ENCODE data around the gene ANO6. TPM values are rescaled to one million over a fixed set of nuclear protein-coding genes. Genes with fewer than 3 reads are reported as not detected.

The ANO6 gene
- polyA plus RNA-seq, 2 donors = 2.6 to 6.9 TPM

DNA sequence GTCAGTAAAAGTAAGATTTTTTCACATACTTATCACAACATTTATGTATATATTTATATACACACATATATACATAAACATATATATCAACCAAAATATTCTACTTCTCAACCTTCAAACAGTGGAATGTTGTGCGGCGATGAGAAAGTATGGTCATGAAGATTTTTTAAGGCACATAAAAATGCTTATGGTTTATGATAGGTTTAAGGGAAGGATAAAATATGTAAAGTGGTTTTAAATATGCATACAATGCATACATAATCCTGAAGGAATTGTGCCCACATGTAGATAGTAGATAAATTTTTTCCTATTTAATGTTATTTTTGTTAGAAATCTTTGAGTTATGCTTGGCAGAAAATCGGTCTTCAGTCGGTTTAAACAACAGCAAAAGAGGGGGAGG, 182.7 kb downstream of the ANO6 start:
- Histone ChIP-seq H3K9me3 (ENCODE audit: control insufficient read depth in 2 of 2, insufficient read depth in 1 of 2, low read depth in 1 of 2, low read length in 1 of 2) (no peaks in the 10 kb centered on the region), H3K4me3 (ENCODE audit: low read depth in 1 of 2, low read length in 2 of 2) (no peak overlapping the region), H3K27me3 (ENCODE audit: control insufficient read depth in 1 of 2, insufficient read depth in 2 of 2, low read length in 2 of 2) (no peaks in the 10 kb centered on the region), H3K27ac (ENCODE audit: low read depth in 2 of 2, low read length in 1 of 2) (no peak overlapping the region), H3K36me3 (ENCODE audit: control insufficient read depth in 2 of 2, insufficient read depth in 2 of 2, low read length in 1 of 2) (peaks cover 0 to 2% of the 10 kb centered on the region in 2 donors), H3K4me1 (ENCODE audit: control insufficient read depth in 2 of 2, insufficient read depth in 2 of 2, low read length in 1 of 2) (no peaks in the 10 kb centered on the region)
- WGBS, 2 donors = 80 to 96% methylated on average over 4 of the region's 4 CpGs

DNA sequence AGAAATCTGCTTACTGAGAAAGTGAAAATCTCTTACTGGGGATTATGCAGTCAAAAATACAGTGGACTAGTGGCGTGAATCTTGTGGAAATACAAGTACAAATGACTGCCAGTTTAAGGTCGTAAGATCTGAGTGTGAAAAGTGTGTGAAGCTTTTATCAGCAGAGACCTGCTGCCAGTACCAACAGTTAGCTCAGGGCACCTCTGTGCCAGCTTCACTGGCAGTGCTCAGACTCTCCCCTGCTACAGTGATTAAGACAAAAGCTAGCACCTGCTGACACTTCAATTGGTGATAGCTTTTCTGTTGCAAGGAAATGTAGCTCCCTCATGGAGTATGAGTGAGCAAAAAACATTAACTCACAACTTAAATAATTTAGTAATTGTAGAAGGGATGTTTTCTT, 185.1 kb downstream of the ANO6 start:
- H3K4me1 ChIP-seq (ENCODE audit: control insufficient read depth in 2 of 2, insufficient read depth in 2 of 2, low read length in 1 of 2) = no peaks in the 10 kb centered on the region
- WGBS, 2 donors = 69 to 84% methylated on average over 2 of the region's 2 CpGs
- H3K4me3 ChIP-seq (ENCODE audit: low read depth in 1 of 2, low read length in 2 of 2) = no peak overlapping the region
- no peaks in the 10 kb centered on the region for H3K9me3 ChIP-seq (ENCODE audit: control insufficient read depth in 2 of 2, insufficient read depth in 1 of 2, low read depth in 1 of 2, low read length in 1 of 2)
- H3K27ac ChIP-seq (ENCODE audit: low read depth in 2 of 2, low read length in 1 of 2) = no peak overlapping the region
- H3K27me3 ChIP-seq (ENCODE audit: control insufficient read depth in 1 of 2, insufficient read depth in 2 of 2, low read length in 2 of 2) = no peaks in the 10 kb centered on the region
- peaks cover 0 to 2% of the 10 kb centered on the region in 2 donors for H3K36me3 ChIP-seq (ENCODE audit: control insufficient read depth in 2 of 2, insufficient read depth in 2 of 2, low read length in 1 of 2)

DNA sequence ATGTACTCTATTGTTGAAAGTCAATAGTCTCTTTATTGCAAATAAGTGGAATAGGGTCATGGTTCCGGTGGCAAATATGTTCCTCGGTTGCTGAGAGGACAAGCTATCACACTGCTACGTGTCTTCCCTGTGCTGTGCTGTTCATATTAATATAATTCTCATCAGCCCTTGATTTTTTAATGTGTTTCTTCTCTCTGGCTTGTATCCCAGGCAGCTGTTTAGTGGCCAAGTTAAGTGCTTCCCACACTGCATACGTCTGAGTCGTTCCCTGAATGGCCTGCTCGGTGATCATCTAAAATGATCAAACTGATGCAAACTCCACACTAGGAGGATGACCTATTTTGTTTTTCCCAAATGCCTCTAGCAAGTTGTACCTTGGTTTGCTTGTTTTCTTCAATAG, 186.4 kb downstream of the ANO6 start:
- H3K27me3 ChIP-seq (ENCODE audit: control insufficient read depth in 1 of 2, insufficient read depth in 2 of 2, low read length in 2 of 2) = no peaks in the 10 kb centered on the region
- H3K4me3 ChIP-seq (ENCODE audit: low read depth in 1 of 2, low read length in 2 of 2) = no peak overlapping the region
- H3K36me3 ChIP-seq (ENCODE audit: control insufficient read depth in 2 of 2, insufficient read depth in 2 of 2, low read length in 1 of 2) = peaks cover 0 to 2% of the 10 kb centered on the region in 2 donors
- H3K9me3 ChIP-seq (ENCODE audit: control insufficient read depth in 2 of 2, insufficient read depth in 1 of 2, low read depth in 1 of 2, low read length in 1 of 2) = no peaks in the 10 kb centered on the region
- H3K4me1 ChIP-seq (ENCODE audit: control insufficient read depth in 2 of 2, insufficient read depth in 2 of 2, low read length in 1 of 2) = no peaks in the 10 kb centered on the region
- no peak overlapping the region for H3K27ac ChIP-seq (ENCODE audit: low read depth in 2 of 2, low read length in 1 of 2)
- WGBS, 2 donors = 69 to 80% methylated on average over 6 of the region's 6 CpGs

DNA sequence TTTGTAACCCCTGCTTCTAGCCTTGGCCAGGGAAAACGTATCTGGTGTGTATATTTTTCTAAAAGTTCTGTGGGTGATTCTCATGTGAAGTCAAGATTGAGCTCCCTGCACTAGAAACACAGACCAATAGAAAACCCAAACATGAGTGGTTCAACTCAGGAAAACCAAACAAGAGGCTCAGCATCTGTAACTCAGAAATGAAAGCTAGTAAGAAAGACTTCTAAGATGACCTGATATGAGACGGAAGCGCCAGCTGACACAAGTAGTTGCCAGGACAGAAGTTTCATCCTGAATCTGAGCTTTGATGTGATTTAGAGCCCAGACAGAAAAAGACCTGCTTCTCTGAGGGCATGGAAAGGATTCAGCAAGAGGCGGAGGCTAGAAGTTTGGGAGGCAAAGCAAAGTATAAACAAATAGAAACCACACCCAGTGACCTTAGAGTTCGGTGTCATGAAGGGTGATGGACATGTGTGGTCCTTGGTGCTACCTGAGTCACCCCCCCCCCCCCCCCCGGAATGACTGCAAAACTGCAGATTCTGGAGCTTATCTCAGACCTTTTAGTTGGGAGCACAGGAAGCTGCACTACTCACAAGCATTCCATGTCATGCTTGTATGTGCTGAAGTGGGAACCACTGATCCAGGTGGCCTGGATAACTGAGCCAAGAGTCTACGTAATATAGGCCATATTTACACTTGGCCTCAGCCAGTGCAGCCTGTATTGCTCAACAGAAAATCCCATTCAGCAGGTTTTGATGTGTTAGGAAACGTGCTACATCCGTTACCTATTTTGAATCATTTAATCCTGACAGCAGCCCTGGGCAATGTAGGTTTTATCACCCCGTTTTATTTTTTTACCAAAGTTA, 191.3 kb downstream of the ANO6 start:
- Histone ChIP-seq H3K4me1 (ENCODE audit: control insufficient read depth in 2 of 2, insufficient read depth in 2 of 2, low read length in 1 of 2) (no peaks in the 10 kb centered on the region), H3K4me3 (ENCODE audit: low read depth in 1 of 2, low read length in 2 of 2) (no peak overlapping the region), H3K27me3 (ENCODE audit: control insufficient read depth in 1 of 2, insufficient read depth in 2 of 2, low read length in 2 of 2) (no peaks in the 10 kb centered on the region), H3K9me3 (ENCODE audit: control insufficient read depth in 2 of 2, insufficient read depth in 1 of 2, low read depth in 1 of 2, low read length in 1 of 2) (no peaks in the 10 kb centered on the region), H3K27ac (ENCODE audit: low read depth in 2 of 2, low read length in 1 of 2) (no peak overlapping the region), H3K36me3 (ENCODE audit: control insufficient read depth in 2 of 2, insufficient read depth in 2 of 2, low read length in 1 of 2) (peaks cover 5 to 9% of the 10 kb centered on the region in 2 donors)
- WGBS, 2 donors = 68 to 70% methylated on average over 10 of the region's 10 CpGs

DNA sequence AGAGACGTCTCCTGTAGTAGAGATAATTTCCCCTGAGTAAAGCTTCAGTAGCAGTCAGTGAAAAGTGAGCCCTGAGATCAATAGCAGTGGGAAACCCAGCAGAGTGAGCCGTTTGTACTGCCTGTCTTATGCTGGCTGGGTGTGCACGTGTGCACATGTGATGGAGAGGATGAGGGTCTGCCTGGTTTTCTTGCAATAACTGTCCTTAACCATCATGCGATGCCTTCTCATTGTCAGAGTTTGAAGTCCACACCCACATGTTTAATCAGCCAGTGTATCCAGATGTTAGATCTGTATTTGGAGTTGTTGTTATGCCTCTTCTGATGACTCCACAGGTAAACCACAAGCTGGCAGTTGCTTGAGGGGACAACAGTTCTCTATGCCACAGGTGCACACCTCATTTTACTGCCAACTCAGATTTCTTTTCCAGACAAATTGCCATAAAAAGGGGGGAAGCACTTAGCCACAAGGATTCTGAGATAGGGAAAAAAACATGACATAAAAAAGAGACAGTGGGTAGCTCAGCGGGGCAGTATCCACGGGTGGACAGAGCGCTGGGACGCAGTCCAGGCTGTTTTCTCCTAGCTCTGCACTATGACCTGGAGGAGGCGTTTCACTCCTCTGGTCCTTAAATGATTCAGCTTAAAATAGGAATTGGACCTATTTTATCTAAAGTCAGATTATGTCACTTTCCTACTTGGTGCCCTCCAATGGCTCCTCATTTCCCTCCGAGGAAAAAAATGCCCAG, 192.3 kb downstream of the ANO6 start:
- WGBS, 2 donors = 81 to 85% methylated on average over 10 of the region's 10 CpGs
- Histone ChIP-seq H3K36me3 (ENCODE audit: control insufficient read depth in 2 of 2, insufficient read depth in 2 of 2, low read length in 1 of 2) (peaks cover 6 to 9% of the 10 kb centered on the region in 2 donors), H3K4me3 (ENCODE audit: low read depth in 1 of 2, low read length in 2 of 2) (no peak overlapping the region), H3K27me3 (ENCODE audit: control insufficient read depth in 1 of 2, insufficient read depth in 2 of 2, low read length in 2 of 2) (no peaks in the 10 kb centered on the region), H3K9me3 (ENCODE audit: control insufficient read depth in 2 of 2, insufficient read depth in 1 of 2, low read depth in 1 of 2, low read length in 1 of 2) (no peaks in the 10 kb centered on the region), H3K4me1 (ENCODE audit: control insufficient read depth in 2 of 2, insufficient read depth in 2 of 2, low read length in 1 of 2) (no peaks in the 10 kb centered on the region), H3K27ac (ENCODE audit: low read depth in 2 of 2, low read length in 1 of 2) (no peak overlapping the region)

DNA sequence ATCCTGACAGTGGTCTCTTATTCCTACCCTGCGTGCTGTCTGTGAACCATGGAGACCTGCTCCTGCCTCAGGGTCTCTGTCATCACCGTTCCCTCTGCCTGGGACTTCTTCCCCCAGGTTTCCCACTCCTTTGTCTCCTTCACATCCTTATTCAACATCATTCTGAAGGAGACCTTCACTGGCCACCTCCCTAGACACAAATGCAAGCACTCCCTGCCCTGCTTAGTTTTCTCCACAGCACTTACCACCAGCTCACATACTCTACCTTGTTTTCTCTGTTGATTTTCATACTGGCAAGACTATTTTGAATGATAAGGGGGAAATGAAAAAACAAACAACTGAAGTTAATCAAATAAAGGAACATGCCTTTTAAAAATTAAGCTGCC, 192.8 kb downstream of the ANO6 start:
- no peaks in the 10 kb centered on the region for H3K27me3 ChIP-seq (ENCODE audit: control insufficient read depth in 1 of 2, insufficient read depth in 2 of 2, low read length in 2 of 2)
- H3K36me3 ChIP-seq (ENCODE audit: control insufficient read depth in 2 of 2, insufficient read depth in 2 of 2, low read length in 1 of 2) = peaks cover 6 to 9% of the 10 kb centered on the region in 2 donors
- 92 to 93% methylated on average over 2 of the region's 2 CpGs for WGBS, 2 donors
- no peak overlapping the region for H3K27ac ChIP-seq (ENCODE audit: low read depth in 2 of 2, low read length in 1 of 2)
- H3K9me3 ChIP-seq (ENCODE audit: control insufficient read depth in 2 of 2, insufficient read depth in 1 of 2, low read depth in 1 of 2, low read length in 1 of 2) = no peaks in the 10 kb centered on the region
- H3K4me3 ChIP-seq (ENCODE audit: low read depth in 1 of 2, low read length in 2 of 2) = no peak overlapping the region
- no peaks in the 10 kb centered on the region for H3K4me1 ChIP-seq (ENCODE audit: control insufficient read depth in 2 of 2, insufficient read depth in 2 of 2, low read length in 1 of 2)

DNA sequence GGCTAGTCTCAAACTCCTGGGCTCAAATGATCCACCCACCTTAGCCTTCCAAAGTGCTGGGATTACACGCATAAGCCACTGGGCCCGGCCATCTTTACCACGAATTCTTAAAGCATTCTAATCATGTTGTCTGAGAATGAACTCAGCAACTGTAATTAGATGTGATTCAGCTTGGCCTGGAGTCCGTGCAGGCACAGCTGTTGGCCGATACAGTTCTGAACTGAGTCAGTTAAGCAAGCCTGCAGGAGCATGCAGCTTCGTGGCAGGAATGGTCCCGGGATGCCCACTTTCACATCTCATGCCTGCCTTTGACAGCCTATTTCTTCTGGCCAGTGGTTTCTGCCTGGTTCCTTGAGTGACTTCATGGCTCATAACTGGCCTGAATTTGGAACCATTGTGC, 194.1 kb downstream of the ANO6 start:
- Histone ChIP-seq H3K4me1 (ENCODE audit: control insufficient read depth in 2 of 2, insufficient read depth in 2 of 2, low read length in 1 of 2) (no peaks in the 10 kb centered on the region), H3K27ac (ENCODE audit: low read depth in 2 of 2, low read length in 1 of 2) (no peak overlapping the region), H3K9me3 (ENCODE audit: control insufficient read depth in 2 of 2, insufficient read depth in 1 of 2, low read depth in 1 of 2, low read length in 1 of 2) (no peaks in the 10 kb centered on the region), H3K36me3 (ENCODE audit: control insufficient read depth in 2 of 2, insufficient read depth in 2 of 2, low read length in 1 of 2) (peaks cover 6 to 9% of the 10 kb centered on the region in 2 donors), H3K4me3 (ENCODE audit: low read depth in 1 of 2, low read length in 2 of 2) (no peak overlapping the region), H3K27me3 (ENCODE audit: control insufficient read depth in 1 of 2, insufficient read depth in 2 of 2, low read length in 2 of 2) (no peaks in the 10 kb centered on the region)
- WGBS, 2 donors = 82 to 87% methylated on average over 7 of the region's 7 CpGs

DNA sequence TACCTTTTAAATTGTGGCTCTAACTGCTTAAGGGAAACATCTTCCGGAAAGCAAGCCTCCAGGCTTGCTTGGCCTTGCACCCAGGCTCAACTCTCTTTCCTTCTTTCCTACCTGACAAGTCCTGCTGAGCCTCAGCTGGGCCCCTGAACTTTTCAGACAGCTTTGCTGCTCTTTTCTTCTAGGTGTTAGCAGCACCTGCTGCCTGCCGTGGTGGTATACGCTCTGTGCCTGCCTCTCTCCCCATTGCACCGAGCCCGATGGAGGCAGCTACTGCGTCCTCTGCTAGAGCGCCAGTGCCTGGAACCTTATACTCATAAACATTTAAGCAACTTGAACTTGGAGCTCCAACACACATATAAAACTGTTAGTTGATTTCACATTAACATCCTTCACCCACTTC, 195.7 kb downstream of the ANO6 start:
- 95 to 96% methylated on average over 7 of the region's 7 CpGs for WGBS, 2 donors
- peaks cover 0 to 3% of the 10 kb centered on the region in 2 donors for H3K4me1 ChIP-seq (ENCODE audit: control insufficient read depth in 2 of 2, insufficient read depth in 2 of 2, low read length in 1 of 2)
- H3K9me3 ChIP-seq (ENCODE audit: control insufficient read depth in 2 of 2, insufficient read depth in 1 of 2, low read depth in 1 of 2, low read length in 1 of 2) = no peaks in the 10 kb centered on the region
- no peaks in the 10 kb centered on the region for H3K27me3 ChIP-seq (ENCODE audit: control insufficient read depth in 1 of 2, insufficient read depth in 2 of 2, low read length in 2 of 2)
- H3K36me3 ChIP-seq (ENCODE audit: control insufficient read depth in 2 of 2, insufficient read depth in 2 of 2, low read length in 1 of 2) = peaks cover 9 to 10% of the 10 kb centered on the region in 2 donors
- H3K4me3 ChIP-seq (ENCODE audit: low read depth in 1 of 2, low read length in 2 of 2) = no peak overlapping the region
- H3K27ac ChIP-seq (ENCODE audit: low read depth in 2 of 2, low read length in 1 of 2) = no peak overlapping the region

DNA sequence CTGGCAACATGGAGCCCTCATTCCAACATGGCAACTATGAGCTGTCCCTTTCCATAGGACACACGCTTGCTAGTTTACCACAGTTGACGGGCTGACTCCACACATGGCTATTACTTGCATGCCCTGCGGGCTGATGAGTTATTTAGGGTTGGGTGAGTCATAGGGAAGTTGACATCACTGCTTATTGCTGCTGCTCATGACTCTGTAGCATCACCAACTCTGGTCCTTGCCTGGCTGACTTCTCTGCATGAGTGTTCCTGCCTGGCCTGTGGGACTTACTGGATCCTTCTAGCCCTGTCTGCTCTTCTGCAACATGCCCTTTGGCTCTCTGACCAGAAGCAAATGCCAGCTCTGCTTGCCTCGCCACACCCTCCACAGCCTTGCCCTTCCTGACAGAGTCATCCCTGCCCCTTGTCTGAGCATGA, 199.5 kb downstream of the ANO6 start:
- H3K4me3 ChIP-seq (ENCODE audit: low read depth in 1 of 2, low read length in 2 of 2) = no peak overlapping the region
- H3K9me3 ChIP-seq (ENCODE audit: control insufficient read depth in 2 of 2, insufficient read depth in 1 of 2, low read depth in 1 of 2, low read length in 1 of 2) = no peaks in the 10 kb centered on the region
- peaks cover 0 to 3% of the 10 kb centered on the region in 2 donors for H3K4me1 ChIP-seq (ENCODE audit: control insufficient read depth in 2 of 2, insufficient read depth in 2 of 2, low read length in 1 of 2)
- no peak overlapping the region for H3K27ac ChIP-seq (ENCODE audit: low read depth in 2 of 2, low read length in 1 of 2)
- H3K27me3 ChIP-seq (ENCODE audit: control insufficient read depth in 1 of 2, insufficient read depth in 2 of 2, low read length in 2 of 2) = no peaks in the 10 kb centered on the region
- 43 to 62% methylated on average over 4 of the region's 4 CpGs for WGBS, 2 donors
- H3K36me3 ChIP-seq (ENCODE audit: control insufficient read depth in 2 of 2, insufficient read depth in 2 of 2, low read length in 1 of 2) = peaks cover 9 to 10% of the 10 kb centered on the region in 2 donors

All from esophagus (tissue), 2 donors.